ENCODE data around the gene SIPA1. TPM values are rescaled to one million over a fixed set of nuclear protein-coding genes. Genes with fewer than 3 reads are reported as not detected.
A peak's percentile ranks its signal among the peaks of the same experiment; 100 is the strongest.

Gene SIPA1
- total and polyA plus RNA-seq, 2 of the 8 experiments (the other 6 are each of a cell fraction or from before 2014, with no cell fraction given): 35.3 to 72.2 TPM

GRCh38 chr11:65652511-65653228, 14.8 kb downstream of the SIPA1 start (continued):
- TF ChIP-seq ASH2L (IDR thresholded peaks at IDR 0.05; ENCODE audit: low read length) (peak; percentile 64), E2F6 (IDR thresholded peaks at IDR 0.05) (peak; percentile 49; the same call in 1 of the 2 replicates), RNF2 (IDR thresholded peaks at IDR 0.05; ENCODE audit: borderline replicate concordance, low read depth, low read length, missing control alignments, poor library complexity, severe bottlenecking) (no peak), CTCF (IDR thresholded peaks at IDR 0.05; ENCODE audit: control extremely low read depth in 1 of 3, insufficient read depth in 1 of 3, low read depth in 1 of 3, low read length in 3 of 3) (no peak), CHD7 (IDR thresholded peaks at IDR 0.05; ENCODE audit: insufficient replicate concordance, low read length) (no peak), ZNF274 (IDR thresholded peaks at IDR 0.05; ENCODE audit: borderline replicate concordance, extremely low read depth, low read length) (no peak)

Data from H1 (cell line).